Activated CD4-positive, alpha-beta memory T cell treated with anti-CD3 and anti-CD28 coated beads for 36 hours (primary cell): ENCODE results near the gene PWWP2B. TPM values are rescaled to one million over a fixed set of nuclear protein-coding genes. Genes with fewer than 3 reads are reported as not detected.

Experiments
- CTCF ChIA-PET: fragments of 350-600 bp; sonication (Branson Sonifier 250); formaldehyde crosslinking; loops from one replicate; lab custom pipeline; 2021; ENCODE audit warnings: antibody characterized with exemption, inconsistent platforms; lab: Charles Lee
- POLR2A ChIA-PET: fragments of 350-600 bp; sonication (Branson Sonifier 250); formaldehyde crosslinking; loops from one replicate; lab custom pipeline; 2021; ENCODE audit warnings: antibody characterized with exemption; lab: Charles Lee
- DNase-seq: peaks from one replicate; pipeline ENCODE4 v3.0.0-alpha.2; 2020
- H3K27ac Mint-ChIP-seq: one replicate; pipeline ENCODE4 v1.8.0; 2021; ENCODE audit warnings: mixed read lengths
- H3K27me3 Mint-ChIP-seq: one replicate; pipeline ENCODE4 v1.8.0; 2021; ENCODE audit warnings: mixed read lengths
- H3K36me3 Mint-ChIP-seq: one replicate; pipeline ENCODE4 v1.8.0; 2021; ENCODE audit warnings: mixed read lengths
- H3K4me1 Mint-ChIP-seq: one replicate; pipeline ENCODE4 v1.8.0; 2021; ENCODE audit warnings: low read depth, mixed read lengths
- H3K4me3 Mint-ChIP-seq: one replicate; pipeline ENCODE4 v1.8.0; 2021; ENCODE audit warnings: mild to moderate bottlenecking, mixed read lengths
- H3K9me3 Mint-ChIP-seq: one replicate; pipeline ENCODE4 v1.8.0; 2021; ENCODE audit warnings: mixed read lengths
- intact Hi-C: fragments of 100-400 bp; cut with micrococcal nuclease; formaldehyde crosslinking; loops from one replicate; pipeline ENCODE4 v1.15.1; 2023
- total RNA-seq, 2 experiments: library from RNA; stranded (reverse); gene quantifications; one replicate each; pipeline ENCODE4 v1.2.3, GENCODE V29; 2021

The PWWP2B gene
- total RNA-seq, 2 experiments from 2014 or later = 3.0 to 3.1 TPM

- H3K27ac Mint-ChIP-seq = no peak overlapping the region
- H3K36me3 Mint-ChIP-seq = no peaks in the 10 kb centered on the region
- CTCF ChIA-PET = interaction anchor here (0.9 kb wide), 1 partner anchor 48 kb away, joined by 3 read pairs; no protein-coding TSS in a partner anchor
- POLR2A ChIA-PET = no interaction called here
- intact Hi-C loops = loop anchor here (5.0 kb wide), 1 partner anchor 67 kb away; the partner anchor contains the start of gene LRRC27
- peak overlapping the region; percentile 16 for H3K4me3 Mint-ChIP-seq
- DNase-seq = no peak
- H3K27me3 Mint-ChIP-seq = no peaks in the 10 kb centered on the region
- H3K4me1 Mint-ChIP-seq = peaks cover 12% of the 10 kb centered on the region
- H3K9me3 Mint-ChIP-seq = no peaks in the 10 kb centered on the region
Observed at GRCh38 chr10:132399117-132400035, 2.4 kb downstream of the PWWP2B start.

- H3K27me3 Mint-ChIP-seq = no peaks in the 10 kb centered on the region
- CTCF ChIA-PET = no interaction called here
- no peak overlapping the region for H3K4me3 Mint-ChIP-seq
- POLR2A ChIA-PET = no interaction called here
- H3K36me3 Mint-ChIP-seq = no peaks in the 10 kb centered on the region
- no peak for DNase-seq
- H3K27ac Mint-ChIP-seq = no peak overlapping the region
- peaks cover 12% of the 10 kb centered on the region for H3K4me1 Mint-ChIP-seq
- intact Hi-C loops = no loop called here
- no peaks in the 10 kb centered on the region for H3K9me3 Mint-ChIP-seq
Observed at GRCh38 chr10:132400041-132400546, 3.1 kb downstream of the PWWP2B start.

GRCh38 chr10:132400547-132401151 is 3.6 kb downstream of the PWWP2B start:
- Mint-ChIP-seq H3K9me3 (no peaks in the 10 kb centered on the region), H3K27ac (no peak overlapping the region), H3K27me3 (no peaks in the 10 kb centered on the region), H3K4me1 (peaks cover 12% of the 10 kb centered on the region), H3K4me3 (no peak overlapping the region), H3K36me3 (no peaks in the 10 kb centered on the region)
- DNase-seq = no peak
- ChIA-PET CTCF (no interaction called here), POLR2A (no interaction called here)
- intact Hi-C loops = no loop called here

GRCh38 chr10:132401401-132402118 is 4.6 kb downstream of the PWWP2B start:
- H3K4me1 Mint-ChIP-seq = peaks cover 12% of the 10 kb centered on the region
- intact Hi-C loops = no loop called here
- POLR2A ChIA-PET = no interaction called here

GRCh38 chr10:132402781-132403241 is 5.8 kb downstream of the PWWP2B start:
- no peaks in the 10 kb centered on the region for H3K27me3 Mint-ChIP-seq
- no peak overlapping the region for H3K27ac Mint-ChIP-seq

More at GRCh38 chr10:132401401-132402118, 4.6 kb downstream of the PWWP2B start:
- Mint-ChIP-seq H3K36me3 (no peaks in the 10 kb centered on the region), H3K27ac (no peak overlapping the region), H3K4me3 (no peak overlapping the region), H3K27me3 (no peaks in the 10 kb centered on the region), H3K9me3 (no peaks in the 10 kb centered on the region)
- DNase-seq = no peak
- CTCF ChIA-PET = no interaction called here

GRCh38 chr10:132403511-132404168 is 6.6 kb downstream of the PWWP2B start:
- H3K4me1 Mint-ChIP-seq = peaks cover 12% of the 10 kb centered on the region
- no peak overlapping the region for H3K4me3 Mint-ChIP-seq
- CTCF ChIA-PET = interaction anchor here (1.2 kb wide), 1 partner anchor 39 kb away, joined by 3 read pairs; no protein-coding TSS in a partner anchor
- H3K36me3 Mint-ChIP-seq = no peaks in the 10 kb centered on the region
- no peak overlapping the region for H3K27ac Mint-ChIP-seq
- POLR2A ChIA-PET = no interaction called here
- intact Hi-C loops = no loop called here
- DNase-seq = no peak
- H3K9me3 Mint-ChIP-seq = no peaks in the 10 kb centered on the region
- H3K27me3 Mint-ChIP-seq = no peaks in the 10 kb centered on the region

More at GRCh38 chr10:132402781-132403241, 5.8 kb downstream of the PWWP2B start:
- DNase-seq = no peak
- Mint-ChIP-seq H3K36me3 (no peaks in the 10 kb centered on the region), H3K9me3 (no peaks in the 10 kb centered on the region), H3K4me3 (no peak overlapping the region), H3K4me1 (peaks cover 13% of the 10 kb centered on the region)
- ChIA-PET POLR2A (no interaction called here), CTCF (no interaction called here)
- intact Hi-C loops = no loop called here

- Mint-ChIP-seq H3K27me3 (no peaks in the 10 kb centered on the region), H3K27ac (no peak overlapping the region), H3K36me3 (no peaks in the 10 kb centered on the region), H3K4me1 (peaks cover 12% of the 10 kb centered on the region), H3K4me3 (no peak overlapping the region), H3K9me3 (no peaks in the 10 kb centered on the region)
- intact Hi-C loops = no loop called here
- ChIA-PET POLR2A (no interaction called here), CTCF (interaction anchor here (1.2 kb wide), 1 partner anchor 39 kb away, joined by 3 read pairs; no protein-coding TSS in a partner anchor)
- DNase-seq = no peak
Observed at GRCh38 chr10:132404169-132404880, 7.3 kb downstream of the PWWP2B start.

GRCh38 chr10:132404911-132405462 is 8.0 kb downstream of the PWWP2B start:
- H3K36me3 Mint-ChIP-seq = no peaks in the 10 kb centered on the region
- no peak for DNase-seq
- POLR2A ChIA-PET = no interaction called here
- CTCF ChIA-PET = no interaction called here
- intact Hi-C loops = no loop called here
- H3K27ac Mint-ChIP-seq = no peak overlapping the region
- no peak overlapping the region for H3K4me3 Mint-ChIP-seq
- H3K27me3 Mint-ChIP-seq = no peaks in the 10 kb centered on the region
- H3K9me3 Mint-ChIP-seq = no peaks in the 10 kb centered on the region
- H3K4me1 Mint-ChIP-seq = peaks cover 8% of the 10 kb centered on the region

GRCh38 chr10:132405463-132405991 is 8.5 kb downstream of the PWWP2B start:
- DNase-seq = no peak
- Mint-ChIP-seq H3K4me1 (peaks cover 8% of the 10 kb centered on the region), H3K36me3 (no peaks in the 10 kb centered on the region), H3K27me3 (no peaks in the 10 kb centered on the region), H3K4me3 (no peak overlapping the region), H3K27ac (no peak overlapping the region), H3K9me3 (no peaks in the 10 kb centered on the region)
- ChIA-PET POLR2A (no interaction called here), CTCF (no interaction called here)
- intact Hi-C loops = no loop called here

- Mint-ChIP-seq H3K4me1 (peaks cover 8% of the 10 kb centered on the region), H3K4me3 (no peak overlapping the region), H3K36me3 (no peaks in the 10 kb centered on the region), H3K27ac (no peak overlapping the region), H3K27me3 (no peaks in the 10 kb centered on the region), H3K9me3 (no peaks in the 10 kb centered on the region)
- DNase-seq = no peak
- intact Hi-C loops = no loop called here
- ChIA-PET POLR2A (no interaction called here), CTCF (no interaction called here)
Observed at GRCh38 chr10:132406181-132406580, 9.2 kb downstream of the PWWP2B start.

- Mint-ChIP-seq H3K27ac (no peak overlapping the region), H3K36me3 (no peaks in the 10 kb centered on the region), H3K27me3 (no peaks in the 10 kb centered on the region), H3K4me1 (peaks cover 8% of the 10 kb centered on the region), H3K4me3 (no peak overlapping the region), H3K9me3 (no peaks in the 10 kb centered on the region)
- CTCF ChIA-PET = no interaction called here
- POLR2A ChIA-PET = no interaction called here
- intact Hi-C loops = no loop called here
- no peak for DNase-seq
Observed at GRCh38 chr10:132406750-132407149, 9.8 kb downstream of the PWWP2B start.
